ENCODE measurements around the gene SHB. TPM values are rescaled to one million over a fixed set of nuclear protein-coding genes. Genes with fewer than 3 reads are reported as not detected.
"Not testable (repeated sequence)": the region's sequence is repeated elsewhere in the genome, so short reads cannot be mapped to it uniquely, and the experiment has no call there.

Gene SHB
- total RNA-seq, 6 donors from 2014 or later, result 29.3 to 51.2 (median 33.3) TPM

GRCh38 chr9:37967761-37968080 is 101.3 kb downstream of the SHB start:
- 92 to 94% methylated on average over 6 of the region's 6 CpGs for WGBS, 2 donors
- Histone ChIP-seq H3K36me3 (peaks cover 0 to 14% (median 6%) of the 10 kb centered on the region in 4 donors), H3K27ac (peak overlapping the region in 3 of 4 donors; percentile 63 to 90 (median 85)), H3K4me1 (peaks cover 27 to 75% (median 47%) of the 10 kb centered on the region in 4 donors), H3K4me3 (no peak overlapping the region), H3K9me3 (no peaks in the 10 kb centered on the region), H3K27me3 (no peaks in the 10 kb centered on the region)
- no peak for ATAC-seq (ENCODE audit: low FRiP score in 2 of 2)
- TF ChIP-seq EP300 (IDR thresholded peaks at IDR 0.05) (no peak), CTCF (IDR thresholded peaks at IDR 0.05) (no peak), POLR2A (IDR thresholded peaks at IDR 0.05) (no peak), POLR2AphosphoS5 (IDR thresholded peaks at IDR 0.05) (no peak)
- DNase-seq, result no peak

GRCh38 chr9:37967014-37967760 is 101.8 kb downstream of the SHB start:
- Histone ChIP-seq H3K27ac (peak overlapping the region; percentile 42 to 90 (median 74)), H3K4me1 (peaks cover 27 to 77% (median 47%) of the 10 kb centered on the region in 4 donors), H3K4me3 (no peak overlapping the region), H3K9me3 (no peaks in the 10 kb centered on the region), H3K36me3 (peaks cover 0 to 8% (median 3%) of the 10 kb centered on the region in 4 donors), H3K27me3 (no peaks in the 10 kb centered on the region)
- DNase-seq (no peak), ATAC-seq (ENCODE audit: low FRiP score in 2 of 2) (no peak)
- 80 to 81% methylated on average over 8 of the region's 8 CpGs for WGBS, 2 donors
- TF ChIP-seq POLR2AphosphoS5 (IDR thresholded peaks at IDR 0.05) (no peak), CTCF (IDR thresholded peaks at IDR 0.05) (no peak), POLR2A (IDR thresholded peaks at IDR 0.05) (no peak), EP300 (IDR thresholded peaks at IDR 0.05) (no peak)

- no peaks in the 10 kb centered on the region for H3K9me3 ChIP-seq
- H3K4me1 ChIP-seq, result peaks cover 27 to 77% (median 48%) of the 10 kb centered on the region in 4 donors
- WGBS, 2 donors, result 67 to 74% methylated on average over 3 to 9 of the region's 9 CpGs
- H3K27me3 ChIP-seq, result no peaks in the 10 kb centered on the region
- ATAC-seq (ENCODE audit: low FRiP score in 2 of 2) (peak in 1 of 2 donors; percentile 50), DNase-seq (peak in 1 of 2 donors; percentile 50)
- H3K36me3 ChIP-seq, result peaks cover 0 to 2% (median 0%) of the 10 kb centered on the region in 4 donors
- TF ChIP-seq POLR2AphosphoS5 (IDR thresholded peaks at IDR 0.05) (no peak), POLR2A (IDR thresholded peaks at IDR 0.05) (no peak), CTCF (IDR thresholded peaks at IDR 0.05) (no peak), EP300 (IDR thresholded peaks at IDR 0.05) (peak in 1 of 4 donors; percentile 42)
- no peak overlapping the region for H3K4me3 ChIP-seq
- H3K27ac ChIP-seq, result peak overlapping the region; percentile 63 to 90 (median 80)
Observed at GRCh38 chr9:37966412-37967013, 102.5 kb downstream of the SHB start.

GRCh38 chr9:37965676-37966345 is 103.2 kb downstream of the SHB start:
- WGBS, 2 donors, result 75 to 96% methylated on average over 3 to 7 of the region's 7 CpGs
- peaks cover 27 to 71% (median 50%) of the 10 kb centered on the region in 4 donors for H3K4me1 ChIP-seq
- H3K27me3 ChIP-seq; H3K4me3 ChIP-seq; H3K9me3 ChIP-seq; H3K36me3 ChIP-seq; DNase-seq; ATAC-seq (ENCODE audit: low FRiP score in 2 of 2): not testable (repeated sequence)
- H3K27ac ChIP-seq, result peak overlapping the region; percentile 76 to 90 (median 83)

- 68 to 71% methylated on average over 2 of the region's 2 CpGs for WGBS, 2 donors
- H3K36me3 ChIP-seq, result no peaks in the 10 kb centered on the region
- peak overlapping the region; percentile 76 to 90 (median 83) for H3K27ac ChIP-seq
- no peak for ATAC-seq (ENCODE audit: low FRiP score in 2 of 2)
- peaks cover 27 to 66% (median 50%) of the 10 kb centered on the region in 4 donors for H3K4me1 ChIP-seq
- H3K9me3 ChIP-seq, result no peaks in the 10 kb centered on the region
- H3K4me3 ChIP-seq, result no peak overlapping the region
- DNase-seq, result no peak
- H3K27me3 ChIP-seq, result no peaks in the 10 kb centered on the region
- TF ChIP-seq CTCF (IDR thresholded peaks at IDR 0.05) (no peak), POLR2AphosphoS5 (IDR thresholded peaks at IDR 0.05) (no peak), POLR2A (IDR thresholded peaks at IDR 0.05) (no peak), EP300 (IDR thresholded peaks at IDR 0.05) (no peak)
Observed at GRCh38 chr9:37965116-37965515, 103.9 kb downstream of the SHB start.
